WERI-Rb-1 (cell line): ENCODE data around the gene RGS3.

Experiments used
- DNase-seq: peaks from one replicate; pipeline ENCODE4 v3.0.0-alpha.2; 2020
- H3K27ac ChIP-seq: fragments of 250-450 bp; sonication (Bioruptor Pico); 2 replicates; pipeline ENCODE4 v1.5.1; 2020; ENCODE audit warnings: mild to moderate bottlenecking, moderate library complexity
- H3K27me3 ChIP-seq: fragments of 250-450 bp; sonication (Bioruptor Pico); 2 replicates; pipeline ENCODE4 v1.5.1; 2021; ENCODE audit warnings: mild to moderate bottlenecking, low read depth, moderate library complexity; ENCODE audit not compliant: insufficient read depth, severe bottlenecking
- H3K36me3 ChIP-seq: fragments of 250-450 bp; sonication (Bioruptor Pico); 2 replicates; pipeline ENCODE4 v1.5.1; 2020; ENCODE audit warnings: mild to moderate bottlenecking, moderate library complexity
- H3K4me3 ChIP-seq: 2 replicates; pipeline ENCODE4 v1.5.1; 2011; ENCODE audit warnings: low read depth, mild to moderate bottlenecking, control low read depth, low read length
- H3K9me3 ChIP-seq: fragments of 250-450 bp; sonication (Bioruptor Pico); 2 replicates; pipeline ENCODE4 v1.5.1; 2021; ENCODE audit warnings: mild to moderate bottlenecking, moderate library complexity; ENCODE audit not compliant: severe bottlenecking
- TF ChIP-seq, protein P1 (sequence below): IDR thresholded peaks from 2 replicates; pipeline ENCODE4 v1.5.1; 2011; ENCODE audit warnings: low read depth, mild to moderate bottlenecking, control low read depth, inconsistent platforms, low read length

RGS3 gene

DNA sequence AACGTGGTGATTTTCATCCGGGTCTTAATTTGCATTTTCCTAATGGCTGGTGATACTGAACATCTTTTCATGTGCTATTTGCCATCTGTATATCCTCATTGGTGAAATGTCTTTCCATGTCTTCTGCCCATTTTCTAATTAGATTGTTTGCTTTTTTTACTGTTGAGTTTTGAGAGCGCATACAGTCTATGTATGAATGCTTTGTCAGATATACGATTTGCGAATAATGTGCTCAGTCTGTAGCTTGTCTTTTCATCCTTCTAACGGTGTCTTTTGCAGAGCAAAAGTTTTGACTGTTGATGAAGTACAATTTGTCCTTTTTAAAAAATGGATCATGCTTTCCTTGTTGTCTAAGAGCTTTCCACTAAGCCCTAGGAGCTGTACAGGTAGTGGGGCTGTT is 143.0 kb downstream of the RGS3 start:
- Histone ChIP-seq H3K27me3 (no peaks in the 10 kb centered on the region), H3K36me3 (no peaks in the 10 kb centered on the region), H3K9me3 (peaks cover 5% of the 10 kb centered on the region), H3K27ac (no peak overlapping the region), H3K4me3 (no peak overlapping the region)
- TF ChIP-seq, protein P1, sequence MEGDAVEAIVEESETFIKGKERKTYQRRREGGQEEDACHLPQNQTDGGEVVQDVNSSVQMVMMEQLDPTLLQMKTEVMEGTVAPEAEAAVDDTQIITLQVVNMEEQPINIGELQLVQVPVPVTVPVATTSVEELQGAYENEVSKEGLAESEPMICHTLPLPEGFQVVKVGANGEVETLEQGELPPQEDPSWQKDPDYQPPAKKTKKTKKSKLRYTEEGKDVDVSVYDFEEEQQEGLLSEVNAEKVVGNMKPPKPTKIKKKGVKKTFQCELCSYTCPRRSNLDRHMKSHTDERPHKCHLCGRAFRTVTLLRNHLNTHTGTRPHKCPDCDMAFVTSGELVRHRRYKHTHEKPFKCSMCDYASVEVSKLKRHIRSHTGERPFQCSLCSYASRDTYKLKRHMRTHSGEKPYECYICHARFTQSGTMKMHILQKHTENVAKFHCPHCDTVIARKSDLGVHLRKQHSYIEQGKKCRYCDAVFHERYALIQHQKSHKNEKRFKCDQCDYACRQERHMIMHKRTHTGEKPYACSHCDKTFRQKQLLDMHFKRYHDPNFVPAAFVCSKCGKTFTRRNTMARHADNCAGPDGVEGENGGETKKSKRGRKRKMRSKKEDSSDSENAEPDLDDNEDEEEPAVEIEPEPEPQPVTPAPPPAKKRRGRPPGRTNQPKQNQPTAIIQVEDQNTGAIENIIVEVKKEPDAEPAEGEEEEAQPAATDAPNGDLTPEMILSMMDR, result no peak
- no peak for DNase-seq

DNA sequence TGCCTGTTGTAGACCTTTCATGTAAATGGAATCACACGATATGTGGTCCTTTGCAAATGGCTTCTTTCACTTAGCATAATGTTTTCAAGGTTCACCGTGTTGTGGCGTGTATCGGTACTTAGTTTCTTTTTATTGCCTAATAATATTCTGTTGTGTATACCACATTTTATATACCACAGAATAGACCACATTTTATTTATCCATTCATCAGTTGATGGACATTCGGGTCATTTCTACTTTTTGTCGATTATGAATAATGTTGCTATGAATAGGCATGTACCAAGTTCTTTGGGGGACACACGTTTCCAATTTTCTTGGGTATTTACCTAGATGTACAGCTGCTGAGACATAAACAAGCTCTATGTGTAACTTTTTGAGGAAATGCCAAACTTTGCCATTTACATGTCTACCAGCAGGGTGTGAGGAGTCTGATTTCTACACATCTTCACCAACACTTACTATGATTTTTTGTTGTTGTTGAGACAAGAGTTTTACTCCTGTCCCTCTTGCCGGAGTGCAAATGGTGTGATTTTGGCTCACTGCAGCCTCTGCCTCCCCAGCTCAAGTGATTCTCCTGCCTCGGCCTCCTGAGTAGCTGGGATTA is 144.7 kb downstream of the RGS3 start:
- Histone ChIP-seq H3K27ac (no peak overlapping the region), H3K4me3 (no peak overlapping the region), H3K9me3 (peaks cover 5% of the 10 kb centered on the region), H3K27me3 (no peaks in the 10 kb centered on the region), H3K36me3 (no peaks in the 10 kb centered on the region)
- TF ChIP-seq, protein P1, result no peak
- no peak for DNase-seq

DNA sequence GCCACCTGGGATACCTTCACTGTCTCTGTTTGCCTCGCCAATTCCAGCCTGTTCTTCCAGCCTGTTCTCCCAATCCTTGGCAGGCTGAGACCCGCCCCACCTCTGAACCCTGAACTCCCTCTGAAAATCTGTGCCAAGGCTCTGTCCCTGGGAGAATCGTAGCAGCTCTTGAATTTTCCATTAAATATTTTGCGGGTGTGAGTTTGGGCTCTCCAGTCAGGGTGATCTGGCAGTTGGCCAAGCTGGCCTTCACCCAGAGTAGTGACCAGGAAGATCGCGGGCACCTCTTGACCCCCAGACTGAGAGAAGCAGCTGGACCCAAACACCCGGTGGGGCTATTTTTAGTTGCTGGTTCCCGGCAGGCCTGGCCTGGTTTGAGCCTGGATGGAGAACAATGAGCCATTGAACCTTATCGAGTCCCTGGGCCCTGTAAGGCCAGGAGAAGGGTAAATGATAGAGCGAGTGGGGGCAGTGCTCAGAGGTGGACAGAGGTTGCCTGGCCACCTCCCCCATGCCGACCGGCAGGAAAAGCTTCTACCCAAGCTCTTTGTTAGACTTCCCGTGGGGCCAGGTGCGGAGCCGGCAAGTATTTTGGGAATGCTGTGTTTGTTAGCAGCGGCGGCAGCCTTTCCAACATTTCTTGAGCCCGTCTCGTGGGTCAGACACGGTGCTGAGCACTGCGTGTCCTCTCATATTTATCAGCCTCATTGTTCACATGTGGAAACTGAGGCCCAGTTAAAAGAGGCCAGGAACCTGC is 146.2 kb downstream of the RGS3 start:
- Histone ChIP-seq H3K27me3 (no peaks in the 10 kb centered on the region), H3K4me3 (no peak overlapping the region), H3K9me3 (peaks cover 3% of the 10 kb centered on the region), H3K36me3 (no peaks in the 10 kb centered on the region), H3K27ac (no peak overlapping the region)
- TF ChIP-seq, protein P1, result no peak
- DNase-seq, result no peak

DNA sequence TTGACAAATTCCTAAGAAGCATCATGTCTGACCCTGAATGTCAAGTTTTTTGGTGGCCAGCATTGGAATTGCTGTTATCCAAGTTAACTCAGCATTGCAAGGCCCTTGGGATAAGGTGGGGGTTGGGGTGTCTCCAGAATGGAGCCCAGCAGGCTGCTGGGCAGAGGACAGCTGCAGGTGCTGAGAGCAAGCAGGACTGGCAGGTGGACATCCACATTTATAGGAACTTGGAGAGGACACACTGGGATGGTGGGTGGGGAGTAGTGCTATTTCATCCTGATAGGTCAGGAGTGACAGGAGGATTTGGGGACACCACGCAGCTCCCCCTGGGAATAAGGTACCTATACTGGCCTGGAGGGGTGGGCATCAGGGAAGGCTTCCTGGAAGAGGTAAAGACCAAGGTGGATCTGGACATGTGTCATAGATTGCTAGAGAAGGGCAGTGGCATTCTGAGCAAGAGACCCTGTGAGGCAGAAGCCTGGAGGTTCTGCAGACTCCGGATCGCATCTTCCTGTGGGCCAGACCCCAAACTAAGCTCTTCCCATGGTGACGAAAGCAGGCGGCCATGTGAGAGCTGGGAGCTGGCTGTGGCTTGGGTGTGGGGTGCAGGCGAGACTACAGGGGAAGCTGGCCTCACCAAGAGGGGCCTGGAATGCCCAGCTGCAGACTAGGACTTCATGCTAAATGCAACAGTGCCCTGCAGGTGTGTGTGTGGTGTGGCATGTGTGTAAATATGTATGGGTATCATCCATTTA is 148.1 kb downstream of the RGS3 start:
- Histone ChIP-seq H3K27me3 (no peaks in the 10 kb centered on the region), H3K36me3 (no peaks in the 10 kb centered on the region), H3K4me3 (no peak overlapping the region), H3K9me3 (no peaks in the 10 kb centered on the region), H3K27ac (no peak overlapping the region)
- TF ChIP-seq, protein P1, result no peak
- no peak for DNase-seq

DNA sequence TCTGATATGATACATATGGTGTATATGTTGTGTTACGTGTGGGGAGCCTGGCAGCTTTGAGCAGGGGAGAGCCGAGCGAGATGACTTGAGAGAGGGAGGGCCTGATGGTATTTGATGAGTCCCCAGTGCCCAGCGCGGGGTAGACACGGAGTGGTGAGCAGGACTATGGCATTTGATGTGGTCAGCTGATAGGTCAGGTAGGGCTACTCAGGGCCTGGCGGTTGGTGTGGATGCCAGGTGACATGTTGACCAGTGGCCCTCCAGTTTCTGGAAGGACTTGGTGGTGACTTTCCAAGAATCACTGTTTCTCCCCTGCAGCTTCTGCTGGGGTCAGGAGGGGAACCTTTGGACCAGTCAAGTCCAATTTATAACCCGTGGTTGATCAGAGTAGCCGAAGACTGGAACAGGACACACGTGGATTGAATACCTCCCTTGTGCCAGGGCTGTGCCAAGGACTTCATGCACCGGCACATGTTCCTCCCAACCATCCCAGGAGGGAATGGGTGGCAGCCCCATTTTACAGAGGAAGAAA is 148.8 kb downstream of the RGS3 start:
- Histone ChIP-seq H3K27me3 (no peaks in the 10 kb centered on the region), H3K4me3 (no peak overlapping the region), H3K27ac (no peak overlapping the region), H3K36me3 (no peaks in the 10 kb centered on the region), H3K9me3 (no peaks in the 10 kb centered on the region)
- TF ChIP-seq, protein P1, result no peak
- DNase-seq, result no peak
